H1 (cell line): ENCODE measurements around the gene SPP1. TPM values are rescaled to one million over a fixed set of nuclear protein-coding genes. Genes with fewer than 3 reads are reported as not detected.

Experiments used
- GABPA ChIP-seq: IDR thresholded peaks from 2 replicates; pipeline ENCODE4 v1.6.1; 2011; ENCODE audit warnings: mild to moderate bottlenecking, low read length, moderate library complexity, borderline replicate concordance; ENCODE audit not compliant: insufficient read depth
- JUND ChIP-seq: IDR thresholded peaks from 2 replicates; pipeline ENCODE4 v1.6.1; 2011; ENCODE audit warnings: mild to moderate bottlenecking, improper control_type of control experiment, low read length
- PHF8 ChIP-seq: fragments of 200-600 bp; sonication (generic); conservative IDR thresholded peaks from 2 replicates; pipeline ENCODE4 v1.7.1; 2012; ENCODE audit warnings: low read depth, mild to moderate bottlenecking, inconsistent platforms, low read length, moderate library complexity
- RBBP5 ChIP-seq: IDR thresholded peaks from 2 replicates; pipeline ENCODE4 v1.7.1; 2012; ENCODE audit warnings: low read depth, mild to moderate bottlenecking, inconsistent platforms, low read length, moderate library complexity, borderline replicate concordance
- SIRT6 ChIP-seq: IDR thresholded peaks from one replicate; pipeline ENCODE4 v1.7.1; 2012; ENCODE audit warnings: low read length, inconsistent platforms
- SP4 ChIP-seq: IDR thresholded peaks from 2 replicates; pipeline ENCODE4 v1.6.1; 2012; ENCODE audit warnings: low read length, inconsistent platforms
- SUZ12 ChIP-seq: fragments of 200-600 bp; sonication (generic); IDR thresholded peaks from 2 replicates; pipeline ENCODE4 v1.6.1; 2012; ENCODE audit warnings: mild to moderate bottlenecking, inconsistent platforms, low read length, moderate library complexity, mixed read lengths
- TAF7 ChIP-seq: optimal IDR thresholded peaks from 2 replicates; pipeline ENCODE3; 2011; ENCODE audit warnings: low read depth, mild to moderate bottlenecking, inconsistent platforms, low read length, moderate library complexity, borderline replicate concordance
- TEAD4 ChIP-seq: IDR thresholded peaks from 2 replicates; pipeline ENCODE4 v1.6.1; 2012; ENCODE audit warnings: low read depth, low read length, inconsistent platforms, mixed read lengths
- ZNF274 ChIP-seq: IDR thresholded peaks from 2 replicates; pipeline ENCODE4 v1.7.0; 2012; ENCODE audit warnings: low read length, borderline replicate concordance; ENCODE audit errors: extremely low read depth
- polyA plus RNA-seq, 7 experiments: library from polyadenylated mRNA; depleted of rRNA in 3 of 7; stranded (reverse) in 5 of 7; unstranded in 2 of 7; fragments of >200 nt in 5 of 7; fragments of 200-250 nt in 2 of 7; gene quantifications; 1 replicate in 5 of 7; 2 replicates in 1 of 7; 4 replicates in 1 of 7; pipeline versions ENCODE4 v1.2.1 to v1.2.3, GENCODE V29; 2011 to 2013; ENCODE audit warnings: missing spikeins in 2 of 7, mixed read lengths in 2 of 7
- total RNA-seq: library from RNA; stranded (reverse); fragmentation: NEBNext Ultra II Directional; extraction: Animal tissue kit (Norgen Biotek cat#: 25700); gene quantifications from 2 replicates; pipeline ENCODE4 v1.2.1, GENCODE V29; 2021
- TF ChIP-seq, protein P1 (sequence below): fragments of 300-600 bp; sonication (generic); IDR thresholded peaks from 2 replicates; pipeline ENCODE4 v1.7.1; 2012; ENCODE audit warnings: low read length, moderate library complexity, mild to moderate bottlenecking, inconsistent platforms; ENCODE audit not compliant: insufficient replicate concordance

The SPP1 gene
- total and polyA plus RNA-seq, 2 of the 8 experiments (the other 6 are each of a cell fraction or from before 2014, with no cell fraction given): 13.7 to 26.5 TPM

DNA sequence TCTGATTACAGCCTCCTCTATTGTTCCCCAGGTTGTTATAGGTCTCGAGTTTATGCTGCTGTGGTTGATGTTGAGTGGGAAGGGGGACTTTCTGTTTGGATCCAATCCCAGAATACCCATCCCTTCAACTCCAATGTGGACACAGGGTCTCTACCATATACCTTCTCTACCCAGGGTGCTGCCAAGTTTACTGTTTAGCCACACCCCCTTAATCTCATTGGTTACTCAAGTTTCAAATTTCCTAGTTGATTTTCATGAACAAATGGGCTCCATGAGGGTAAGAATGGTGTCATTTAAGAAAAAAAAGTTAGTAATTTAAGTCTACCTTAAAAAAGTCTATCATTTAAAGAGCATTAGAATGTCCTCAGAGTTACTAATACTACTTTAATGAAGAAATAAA is 3.6 kb upstream of the SPP1 start (continued):
- TF ChIP-seq, protein P1, sequence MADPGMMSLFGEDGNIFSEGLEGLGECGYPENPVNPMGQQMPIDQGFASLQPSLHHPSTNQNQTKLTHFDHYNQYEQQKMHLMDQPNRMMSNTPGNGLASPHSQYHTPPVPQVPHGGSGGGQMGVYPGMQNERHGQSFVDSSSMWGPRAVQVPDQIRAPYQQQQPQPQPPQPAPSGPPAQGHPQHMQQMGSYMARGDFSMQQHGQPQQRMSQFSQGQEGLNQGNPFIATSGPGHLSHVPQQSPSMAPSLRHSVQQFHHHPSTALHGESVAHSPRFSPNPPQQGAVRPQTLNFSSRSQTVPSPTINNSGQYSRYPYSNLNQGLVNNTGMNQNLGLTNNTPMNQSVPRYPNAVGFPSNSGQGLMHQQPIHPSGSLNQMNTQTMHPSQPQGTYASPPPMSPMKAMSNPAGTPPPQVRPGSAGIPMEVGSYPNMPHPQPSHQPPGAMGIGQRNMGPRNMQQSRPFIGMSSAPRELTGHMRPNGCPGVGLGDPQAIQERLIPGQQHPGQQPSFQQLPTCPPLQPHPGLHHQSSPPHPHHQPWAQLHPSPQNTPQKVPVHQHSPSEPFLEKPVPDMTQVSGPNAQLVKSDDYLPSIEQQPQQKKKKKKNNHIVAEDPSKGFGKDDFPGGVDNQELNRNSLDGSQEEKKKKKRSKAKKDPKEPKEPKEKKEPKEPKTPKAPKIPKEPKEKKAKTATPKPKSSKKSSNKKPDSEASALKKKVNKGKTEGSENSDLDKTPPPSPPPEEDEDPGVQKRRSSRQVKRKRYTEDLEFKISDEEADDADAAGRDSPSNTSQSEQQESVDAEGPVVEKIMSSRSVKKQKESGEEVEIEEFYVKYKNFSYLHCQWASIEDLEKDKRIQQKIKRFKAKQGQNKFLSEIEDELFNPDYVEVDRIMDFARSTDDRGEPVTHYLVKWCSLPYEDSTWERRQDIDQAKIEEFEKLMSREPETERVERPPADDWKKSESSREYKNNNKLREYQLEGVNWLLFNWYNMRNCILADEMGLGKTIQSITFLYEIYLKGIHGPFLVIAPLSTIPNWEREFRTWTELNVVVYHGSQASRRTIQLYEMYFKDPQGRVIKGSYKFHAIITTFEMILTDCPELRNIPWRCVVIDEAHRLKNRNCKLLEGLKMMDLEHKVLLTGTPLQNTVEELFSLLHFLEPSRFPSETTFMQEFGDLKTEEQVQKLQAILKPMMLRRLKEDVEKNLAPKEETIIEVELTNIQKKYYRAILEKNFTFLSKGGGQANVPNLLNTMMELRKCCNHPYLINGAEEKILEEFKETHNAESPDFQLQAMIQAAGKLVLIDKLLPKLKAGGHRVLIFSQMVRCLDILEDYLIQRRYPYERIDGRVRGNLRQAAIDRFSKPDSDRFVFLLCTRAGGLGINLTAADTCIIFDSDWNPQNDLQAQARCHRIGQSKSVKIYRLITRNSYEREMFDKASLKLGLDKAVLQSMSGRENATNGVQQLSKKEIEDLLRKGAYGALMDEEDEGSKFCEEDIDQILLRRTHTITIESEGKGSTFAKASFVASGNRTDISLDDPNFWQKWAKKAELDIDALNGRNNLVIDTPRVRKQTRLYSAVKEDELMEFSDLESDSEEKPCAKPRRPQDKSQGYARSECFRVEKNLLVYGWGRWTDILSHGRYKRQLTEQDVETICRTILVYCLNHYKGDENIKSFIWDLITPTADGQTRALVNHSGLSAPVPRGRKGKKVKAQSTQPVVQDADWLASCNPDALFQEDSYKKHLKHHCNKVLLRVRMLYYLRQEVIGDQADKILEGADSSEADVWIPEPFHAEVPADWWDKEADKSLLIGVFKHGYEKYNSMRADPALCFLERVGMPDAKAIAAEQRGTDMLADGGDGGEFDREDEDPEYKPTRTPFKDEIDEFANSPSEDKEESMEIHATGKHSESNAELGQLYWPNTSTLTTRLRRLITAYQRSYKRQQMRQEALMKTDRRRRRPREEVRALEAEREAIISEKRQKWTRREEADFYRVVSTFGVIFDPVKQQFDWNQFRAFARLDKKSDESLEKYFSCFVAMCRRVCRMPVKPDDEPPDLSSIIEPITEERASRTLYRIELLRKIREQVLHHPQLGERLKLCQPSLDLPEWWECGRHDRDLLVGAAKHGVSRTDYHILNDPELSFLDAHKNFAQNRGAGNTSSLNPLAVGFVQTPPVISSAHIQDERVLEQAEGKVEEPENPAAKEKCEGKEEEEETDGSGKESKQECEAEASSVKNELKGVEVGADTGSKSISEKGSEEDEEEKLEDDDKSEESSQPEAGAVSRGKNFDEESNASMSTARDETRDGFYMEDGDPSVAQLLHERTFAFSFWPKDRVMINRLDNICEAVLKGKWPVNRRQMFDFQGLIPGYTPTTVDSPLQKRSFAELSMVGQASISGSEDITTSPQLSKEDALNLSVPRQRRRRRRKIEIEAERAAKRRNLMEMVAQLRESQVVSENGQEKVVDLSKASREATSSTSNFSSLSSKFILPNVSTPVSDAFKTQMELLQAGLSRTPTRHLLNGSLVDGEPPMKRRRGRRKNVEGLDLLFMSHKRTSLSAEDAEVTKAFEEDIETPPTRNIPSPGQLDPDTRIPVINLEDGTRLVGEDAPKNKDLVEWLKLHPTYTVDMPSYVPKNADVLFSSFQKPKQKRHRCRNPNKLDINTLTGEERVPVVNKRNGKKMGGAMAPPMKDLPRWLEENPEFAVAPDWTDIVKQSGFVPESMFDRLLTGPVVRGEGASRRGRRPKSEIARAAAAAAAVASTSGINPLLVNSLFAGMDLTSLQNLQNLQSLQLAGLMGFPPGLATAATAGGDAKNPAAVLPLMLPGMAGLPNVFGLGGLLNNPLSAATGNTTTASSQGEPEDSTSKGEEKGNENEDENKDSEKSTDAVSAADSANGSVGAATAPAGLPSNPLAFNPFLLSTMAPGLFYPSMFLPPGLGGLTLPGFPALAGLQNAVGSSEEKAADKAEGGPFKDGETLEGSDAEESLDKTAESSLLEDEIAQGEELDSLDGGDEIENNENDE: no peak
- no peak for TF ChIP-seq JUND
- no peak for TF ChIP-seq SIRT6
- TF ChIP-seq RBBP5: no peak
- no peak for TF ChIP-seq TAF7
- TF ChIP-seq SUZ12: no peak
- no peak for TF ChIP-seq SP4
- no peak for TF ChIP-seq GABPA
- TF ChIP-seq PHF8: no peak
- TF ChIP-seq TEAD4: no peak
- no peak for TF ChIP-seq ZNF274
